Endometrial microvascular endothelial cells (primary cell): ENCODE data around the gene HNF4A. TPM values are rescaled to one million over a fixed set of nuclear protein-coding genes. Genes with fewer than 3 reads are reported as not detected.
"Not testable (repeated sequence)": the region's sequence is repeated elsewhere in the genome, so short reads cannot be mapped to it uniquely, and the experiment has no call there.

Experiments used
- in situ Hi-C: cut with HindIII; loops from 2 replicates; pipeline ENCODE4 v1.10.0; 2017; ENCODE audit warnings: low sequenced_read_pairs, low pct_unique_long_range_greater_than_20kb; ENCODE audit errors: inconsistent ontology term
- total RNA-seq: library from RNA; depleted of rRNA; stranded (reverse); fragments of >200 nt; gene quantifications from one replicate; pipeline ENCODE4 v1.2.3, GENCODE V29; 2015; ENCODE audit errors: inconsistent ontology term

Gene HNF4A
- total RNA-seq, 1 donor from 2014 or later, result not detected

DNA sequence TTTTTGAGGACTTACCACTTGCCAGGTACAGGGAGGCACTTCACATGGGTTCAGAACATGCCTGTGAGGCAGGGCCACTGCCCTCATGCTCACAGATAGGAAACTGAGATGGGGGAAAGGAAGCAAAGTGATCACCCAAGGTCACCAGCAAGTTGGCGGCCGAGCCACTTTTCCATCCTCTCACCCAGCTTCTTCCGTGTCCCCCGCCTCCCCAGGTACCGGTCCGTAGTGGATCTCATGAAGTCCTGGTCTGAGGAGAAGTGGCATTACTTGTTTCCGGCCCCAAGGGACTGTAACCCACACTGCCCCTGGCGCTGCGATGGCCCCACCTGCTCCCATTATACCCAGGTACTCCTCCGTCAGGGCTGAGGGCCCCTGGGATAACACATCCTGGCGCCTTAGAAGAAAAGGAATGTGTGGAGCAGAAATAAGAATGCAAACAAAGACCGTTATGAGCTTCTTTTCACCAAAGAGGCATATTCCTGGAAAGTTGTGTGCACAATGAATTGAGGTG is 12.3 kb upstream of the HNF4A start:
- in situ Hi-C loops, result no loop called here

DNA sequence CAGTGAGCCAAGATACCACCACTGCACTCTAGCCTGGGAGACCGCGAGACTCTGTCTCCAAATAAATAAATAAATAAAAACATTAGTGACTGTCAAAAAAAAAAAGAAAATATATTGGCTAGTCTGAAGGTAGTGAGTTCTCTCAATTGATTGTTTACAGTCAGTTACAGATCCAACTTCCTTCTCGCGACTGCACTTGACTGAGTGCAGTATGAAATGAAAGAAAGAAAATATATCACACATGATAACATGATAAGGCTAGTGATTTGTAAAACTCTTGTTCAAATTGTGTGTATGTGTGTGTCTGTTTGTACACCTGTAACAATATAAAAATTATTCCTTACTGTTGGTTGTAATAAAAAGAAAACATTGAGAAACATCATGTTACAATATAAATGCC is 10.8 kb upstream of the HNF4A start:
- in situ Hi-C loops, result no loop called here

DNA sequence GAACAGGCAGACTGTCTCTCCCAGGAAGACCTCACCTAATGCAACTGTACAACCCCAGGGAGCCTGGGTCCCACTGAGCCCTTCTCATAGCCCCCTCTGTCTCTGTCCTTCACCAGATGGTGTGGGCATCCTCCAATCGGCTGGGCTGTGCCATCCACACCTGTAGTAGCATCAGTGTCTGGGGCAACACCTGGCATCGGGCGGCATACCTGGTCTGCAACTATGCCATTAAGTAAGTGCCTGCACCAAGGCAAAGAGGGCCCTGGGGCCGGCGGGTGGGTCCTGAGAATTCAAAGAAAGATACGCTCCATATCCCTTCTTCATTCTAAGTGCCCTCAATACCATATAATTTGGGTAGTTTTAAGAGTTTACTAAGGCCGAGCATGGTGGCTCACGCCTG is 10.4 kb upstream of the HNF4A start:
- in situ Hi-C loops, result no loop called here

DNA sequence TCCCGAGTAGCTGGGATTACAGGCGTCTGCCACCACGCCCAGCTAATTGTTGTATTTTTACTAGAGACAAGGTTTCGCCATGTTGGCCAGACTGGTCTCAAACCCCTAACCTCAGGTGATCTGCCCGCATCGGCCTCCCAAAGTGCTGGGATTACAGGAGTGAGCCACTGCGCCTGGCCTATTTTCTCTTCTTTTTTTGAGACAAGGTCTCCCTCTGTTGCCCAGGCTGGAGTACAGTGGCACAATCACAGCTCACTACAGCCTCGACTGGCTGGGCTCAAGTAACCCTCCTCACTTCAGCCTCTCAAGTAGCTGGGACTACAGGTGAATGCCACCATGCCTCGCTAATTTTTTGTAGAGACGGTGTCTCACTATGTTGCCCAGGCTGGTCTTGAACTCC is 9.6 kb upstream of the HNF4A start:
- in situ Hi-C loops, result not testable (repeated sequence)

DNA sequence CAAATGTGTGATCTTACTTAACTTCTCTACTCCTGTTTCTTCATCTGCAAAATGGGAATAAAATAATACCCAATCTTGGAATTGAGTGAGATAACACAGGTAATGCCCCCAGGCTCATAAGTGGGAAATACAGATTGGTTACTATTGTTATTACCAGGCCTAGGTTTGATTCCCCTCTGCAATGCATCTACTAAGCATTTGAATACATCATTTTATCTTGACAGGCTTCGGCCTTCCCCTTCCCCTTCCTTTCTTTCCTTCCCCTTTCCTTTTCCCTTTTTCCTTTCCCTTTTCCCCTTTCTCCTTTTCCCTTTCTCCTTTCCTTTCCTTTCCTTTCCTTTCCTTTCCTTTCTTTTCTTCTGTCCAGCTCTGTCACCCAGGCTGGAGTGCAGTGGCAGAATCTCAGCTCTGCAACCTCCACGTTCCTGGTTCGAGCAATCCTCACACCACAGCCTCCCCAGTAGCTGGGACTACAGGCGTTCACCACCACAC is 7.3 kb upstream of the HNF4A start:
- in situ Hi-C loops, result no loop called here

DNA sequence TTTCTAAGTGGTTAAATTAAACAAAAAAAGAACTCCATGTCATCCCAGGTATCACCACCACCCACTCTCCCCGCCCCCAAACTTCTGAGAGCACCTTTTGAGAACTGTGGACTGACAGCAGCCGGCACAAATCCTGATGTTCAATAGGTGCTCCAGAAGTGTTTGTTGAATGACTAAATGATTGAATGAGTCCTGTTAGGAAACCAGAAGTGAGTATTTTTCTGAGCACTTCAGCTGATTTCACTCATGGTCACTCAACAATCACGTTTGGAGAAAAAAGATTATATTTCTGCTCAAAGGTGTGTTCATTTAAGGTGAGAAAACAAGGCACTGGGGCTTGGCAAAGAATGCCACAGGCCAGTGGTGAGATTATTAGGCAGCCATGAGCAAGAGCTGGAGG is 6.2 kb upstream of the HNF4A start:
- in situ Hi-C loops, result no loop called here

DNA sequence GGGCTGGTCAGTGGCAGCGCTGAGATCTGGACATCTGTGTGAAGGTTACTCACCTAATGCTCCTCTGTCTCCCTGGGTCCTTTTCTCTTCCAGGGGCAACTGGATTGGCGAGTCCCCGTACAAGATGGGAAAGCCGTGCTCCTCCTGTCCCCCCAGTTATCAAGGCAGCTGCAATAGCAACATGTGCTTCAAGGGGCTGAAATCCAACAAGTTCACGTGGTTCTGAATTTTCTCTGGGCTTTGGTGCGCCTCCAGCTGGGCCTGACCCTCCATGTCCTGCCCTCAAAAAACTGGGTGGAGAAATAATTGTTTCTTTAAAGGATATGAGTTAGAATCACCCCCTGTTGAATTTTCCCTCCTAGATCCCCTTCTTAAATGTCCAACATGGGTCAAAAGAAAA is 4.9 kb upstream of the HNF4A start:
- in situ Hi-C loops, result no loop called here

DNA sequence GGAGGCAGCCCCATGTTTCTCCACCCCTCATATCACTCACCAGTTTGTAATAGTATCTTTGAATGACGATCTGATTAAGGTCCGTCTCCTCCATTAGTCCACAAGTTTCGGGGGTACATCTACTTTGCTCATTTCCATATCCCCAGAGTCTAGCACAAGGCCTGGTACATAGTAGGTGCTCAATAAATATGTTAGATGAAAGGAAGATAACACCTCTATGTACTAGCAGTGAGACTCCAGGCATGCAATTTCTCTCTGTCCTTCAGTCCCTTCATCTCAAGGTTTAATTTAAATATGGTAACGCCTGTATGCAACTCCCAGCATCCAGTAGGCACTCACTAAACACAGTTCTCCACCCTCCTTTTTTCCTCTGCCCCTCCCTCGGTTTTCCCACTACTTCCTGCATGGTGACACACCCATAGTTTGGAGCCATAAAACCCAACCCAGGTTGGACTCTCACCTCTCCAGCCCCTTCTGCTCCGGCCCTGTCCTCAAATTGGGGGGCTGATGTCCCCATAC is 461 bp upstream of the HNF4A start:
- in situ Hi-C loops, result no loop called here

DNA sequence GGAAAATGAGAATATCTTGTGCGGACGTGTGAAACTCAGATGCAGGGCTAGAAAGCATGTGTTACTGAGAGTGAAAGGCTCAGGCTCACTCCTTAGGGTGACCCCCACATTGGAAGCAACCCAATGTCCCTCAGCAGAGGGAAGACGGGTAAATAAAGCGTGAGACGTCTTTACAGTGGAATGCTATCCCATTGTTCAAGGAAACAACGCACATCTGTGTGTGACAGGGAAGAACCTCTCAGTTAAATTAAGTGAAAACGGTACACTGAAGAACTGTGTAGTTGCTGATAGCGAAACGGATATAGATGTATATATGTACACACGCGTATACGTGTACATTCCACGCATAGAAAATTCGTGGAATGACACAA is 839 bp downstream of the HNF4A start:
- in situ Hi-C loops, result no loop called here

DNA sequence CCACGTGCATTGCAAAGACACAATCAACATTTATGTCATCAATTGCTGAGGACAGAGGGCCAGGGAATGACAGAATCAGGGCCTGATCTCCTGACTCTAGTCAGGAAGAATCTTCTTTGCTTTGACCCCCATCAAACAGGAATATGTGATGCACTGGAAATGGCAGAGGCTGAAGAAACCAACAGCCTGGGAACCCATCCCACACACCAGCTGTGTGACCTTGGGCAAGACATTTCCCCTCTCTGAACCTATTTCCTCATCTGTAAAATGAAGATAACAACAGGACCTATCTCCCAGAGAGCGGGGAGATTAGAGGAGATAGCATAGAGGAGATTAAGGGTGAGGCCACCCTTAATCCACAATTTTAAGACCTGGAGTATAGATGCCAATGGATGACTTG is 1.5 kb downstream of the HNF4A start:
- in situ Hi-C loops, result no loop called here

DNA sequence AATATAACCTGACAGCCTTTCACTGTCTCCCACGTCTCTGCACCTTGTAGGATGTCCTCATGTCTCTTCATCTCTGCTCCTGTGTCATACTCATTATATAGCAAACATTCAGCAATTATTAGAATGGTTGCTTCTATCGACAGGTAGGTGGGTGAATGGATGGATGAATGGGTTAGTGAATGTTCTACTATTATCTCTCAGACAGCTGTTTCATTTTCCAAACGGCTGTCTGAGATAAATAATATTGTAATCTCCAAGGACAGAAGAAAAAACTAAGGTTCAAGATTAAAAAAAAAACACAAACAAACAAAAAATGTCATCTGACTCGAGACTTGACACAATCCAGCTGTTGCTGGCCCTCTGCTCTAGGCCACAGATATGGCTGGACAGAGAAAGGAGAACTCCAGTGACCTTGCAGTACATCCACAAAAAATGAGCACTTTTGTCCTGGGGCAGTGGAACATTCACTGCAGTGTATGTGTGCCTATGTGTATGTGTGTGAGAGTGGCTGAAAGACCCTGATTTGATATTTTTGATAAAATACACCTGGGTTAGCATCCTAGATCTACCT is 2.1 kb downstream of the HNF4A start:
- in situ Hi-C loops, result no loop called here

DNA sequence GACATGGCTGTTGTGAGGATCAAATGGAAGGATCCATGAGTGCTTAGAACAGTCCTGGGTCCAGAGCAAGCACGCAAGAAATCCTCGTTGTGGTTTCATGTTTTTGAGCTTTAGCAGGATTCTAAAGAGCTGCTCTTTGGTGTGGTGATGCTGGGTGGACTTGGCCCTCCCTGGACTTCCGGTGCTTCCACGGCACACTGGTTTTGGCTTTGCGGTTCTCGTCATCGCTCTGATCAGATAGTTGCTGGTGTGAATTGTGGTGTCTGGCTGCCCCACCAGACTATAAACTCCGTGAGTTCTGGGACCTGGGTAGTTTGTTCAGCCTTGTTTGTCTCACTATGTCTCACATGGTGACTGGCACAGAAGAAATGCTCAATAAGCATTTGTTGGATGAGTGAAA is 3.3 kb downstream of the HNF4A start:
- in situ Hi-C loops, result no loop called here

DNA sequence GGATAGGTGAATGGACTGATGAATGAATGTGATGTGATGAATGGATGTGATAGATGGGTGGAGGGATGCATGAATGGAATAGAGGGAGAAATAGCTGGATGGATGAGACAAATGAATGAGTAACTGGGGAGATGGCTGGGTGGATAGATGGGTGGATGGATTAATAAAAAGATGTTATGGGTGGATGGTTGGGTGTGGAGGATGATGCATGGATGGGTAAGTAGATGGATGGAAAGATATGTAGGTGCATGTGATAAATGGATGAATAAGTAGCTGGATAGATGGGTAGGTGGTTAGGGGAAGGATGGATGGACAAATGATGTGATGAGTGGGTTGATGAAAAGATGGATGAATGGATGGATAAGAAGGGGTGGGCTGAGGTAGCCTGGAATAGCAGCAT is 4.7 kb downstream of the HNF4A start:
- in situ Hi-C loops, result no loop called here

DNA sequence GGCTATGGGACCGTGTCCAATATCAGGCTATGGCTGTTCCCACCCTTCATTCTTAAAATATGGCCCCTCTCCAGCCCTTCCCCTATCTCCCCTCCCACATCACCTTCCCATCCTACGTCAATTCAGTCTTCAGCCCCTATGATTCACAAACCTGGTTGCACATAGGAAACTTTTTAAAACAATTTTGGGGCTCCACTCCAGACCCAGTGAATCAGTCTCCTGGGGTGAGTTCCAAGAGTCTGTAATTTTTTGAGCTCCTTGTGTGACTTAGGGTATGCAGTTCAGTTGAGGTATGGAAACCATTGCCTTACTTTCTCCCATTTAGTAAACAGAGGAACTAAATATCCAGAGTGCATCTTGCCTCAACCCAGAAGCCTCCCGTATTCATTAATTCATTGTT is 5.5 kb downstream of the HNF4A start:
- in situ Hi-C loops, result no loop called here

DNA sequence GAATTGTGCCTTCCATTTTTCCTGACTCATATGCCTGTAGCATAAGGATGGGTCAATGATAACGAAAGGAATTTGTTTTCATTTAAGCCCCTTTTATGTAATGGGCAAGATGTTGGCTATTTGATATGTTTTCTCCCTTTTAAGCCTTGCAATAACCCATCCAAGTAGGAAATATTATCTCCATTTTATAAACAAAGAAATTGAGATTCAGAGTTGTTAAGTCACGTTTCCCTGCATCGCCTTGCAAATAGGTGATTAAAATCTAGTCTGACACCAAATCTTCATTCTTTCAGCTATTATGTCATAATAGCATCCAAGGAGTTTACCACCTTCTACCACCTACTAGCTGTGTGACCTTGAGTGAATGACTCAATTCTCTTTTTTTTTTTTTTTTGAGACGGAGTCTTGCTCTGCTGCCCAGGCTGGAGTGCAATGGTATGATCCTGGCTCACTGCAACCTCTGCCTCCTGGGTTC is 7.0 kb downstream of the HNF4A start:
- in situ Hi-C loops, result no loop called here

DNA sequence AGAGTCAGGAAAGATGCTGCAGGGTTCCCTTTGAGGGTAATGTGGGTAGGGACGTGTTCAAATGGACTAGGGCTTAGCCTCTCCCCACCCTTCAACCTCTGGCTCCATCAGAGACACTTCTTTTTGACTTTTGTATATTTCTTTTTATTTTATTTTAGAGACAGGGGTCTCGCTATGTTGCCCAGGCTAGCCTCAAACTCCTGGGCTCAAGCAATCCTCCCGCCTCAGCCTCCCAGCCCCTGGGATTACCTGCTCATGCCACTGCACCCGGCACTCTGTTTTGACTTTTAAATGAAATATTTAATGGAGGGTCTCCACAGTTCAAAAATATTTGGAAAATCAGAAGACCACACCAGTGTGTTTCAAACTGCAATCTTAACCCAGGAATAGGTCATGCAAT is 8.6 kb downstream of the HNF4A start:
- in situ Hi-C loops, result no loop called here

DNA sequence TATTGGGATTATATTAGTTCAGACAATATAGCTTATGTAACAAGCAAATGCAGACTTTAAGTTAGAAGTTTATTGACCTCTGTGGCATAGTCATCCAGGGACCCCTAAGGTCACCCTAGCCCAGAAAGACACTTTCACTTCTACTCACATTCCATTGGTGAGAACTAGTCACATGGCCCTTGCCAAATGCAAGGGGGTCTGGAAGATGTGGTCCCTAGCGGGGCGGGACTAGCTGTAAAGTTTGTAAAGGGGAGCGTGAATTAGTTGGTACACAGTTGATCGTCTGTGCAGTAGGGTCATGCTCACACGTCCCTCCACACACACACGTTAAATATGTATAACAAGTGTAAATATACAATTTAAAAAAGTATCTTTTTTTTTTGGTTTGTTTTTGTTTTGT is 9.3 kb downstream of the HNF4A start:
- in situ Hi-C loops, result no loop called here

DNA sequence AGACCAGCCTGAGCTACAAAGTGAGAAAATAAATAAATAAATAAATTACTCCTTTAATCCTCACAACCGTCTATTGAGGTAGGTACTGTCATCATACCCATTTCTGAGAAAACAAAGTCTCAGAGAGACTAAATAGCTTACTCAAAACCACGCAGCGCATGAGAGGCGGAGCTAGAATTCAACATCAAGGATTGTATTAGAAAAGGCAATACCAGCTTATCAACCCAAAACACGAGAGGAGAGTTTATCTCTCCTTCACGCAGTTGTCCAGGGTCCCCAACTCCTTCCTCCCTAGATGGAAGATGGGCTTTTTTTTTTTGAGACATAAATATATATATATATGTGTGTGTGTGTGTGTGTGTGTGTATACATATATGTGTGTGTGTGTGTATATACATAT is 12.2 kb downstream of the HNF4A start:
- in situ Hi-C loops, result no loop called here

DNA sequence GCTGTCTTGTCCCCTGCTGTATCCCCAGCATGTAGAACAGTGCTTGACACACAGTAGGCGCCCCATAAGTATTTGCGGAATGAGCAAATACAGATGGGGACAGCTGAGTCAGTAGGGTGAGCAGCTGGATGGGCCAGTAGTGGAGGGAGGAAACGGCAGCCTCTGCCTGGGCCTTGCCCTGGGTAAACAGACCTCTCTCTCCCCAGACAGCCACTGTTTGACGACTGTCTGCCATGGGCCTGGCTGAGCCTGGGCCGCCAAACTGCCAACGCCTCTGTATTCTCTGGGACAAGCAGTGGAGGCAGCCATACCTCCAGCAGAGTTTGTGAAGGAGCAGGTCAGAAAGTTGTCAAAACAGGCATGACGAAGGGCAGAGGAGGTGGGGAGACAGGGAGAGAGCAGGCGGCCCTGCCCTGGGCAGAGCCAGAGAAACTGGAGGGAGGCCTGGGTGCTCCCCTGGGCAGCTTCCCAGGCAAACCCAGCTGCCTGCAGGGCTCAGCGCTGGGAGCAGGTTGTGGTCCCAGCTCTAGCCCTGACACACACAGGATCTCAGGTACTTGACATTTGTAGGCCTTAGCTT is 15.2 kb downstream of the HNF4A start:
- in situ Hi-C loops, result no loop called here

DNA sequence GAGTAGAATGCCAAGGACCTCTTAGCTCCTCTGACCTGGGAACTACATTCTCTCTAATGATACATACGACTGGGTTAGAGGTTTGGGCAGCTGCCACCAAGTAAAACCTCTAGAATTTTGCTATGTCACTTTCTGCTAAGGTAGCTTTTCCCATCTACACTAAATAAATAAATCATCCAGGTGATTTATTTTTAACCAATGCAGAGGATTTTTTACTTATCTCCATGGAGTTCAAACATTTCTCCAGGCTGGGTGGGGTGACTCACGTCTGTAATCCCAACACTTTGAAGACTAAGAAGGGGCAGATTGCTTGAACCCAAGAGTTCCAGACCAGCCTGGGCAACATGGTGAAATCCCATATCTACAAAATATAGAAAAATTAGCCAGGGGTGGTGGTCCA is 27.1 kb downstream of the HNF4A start:
- in situ Hi-C loops, result no loop called here
